Measurements from ENCODE around the gene AKT1.

DNA sequence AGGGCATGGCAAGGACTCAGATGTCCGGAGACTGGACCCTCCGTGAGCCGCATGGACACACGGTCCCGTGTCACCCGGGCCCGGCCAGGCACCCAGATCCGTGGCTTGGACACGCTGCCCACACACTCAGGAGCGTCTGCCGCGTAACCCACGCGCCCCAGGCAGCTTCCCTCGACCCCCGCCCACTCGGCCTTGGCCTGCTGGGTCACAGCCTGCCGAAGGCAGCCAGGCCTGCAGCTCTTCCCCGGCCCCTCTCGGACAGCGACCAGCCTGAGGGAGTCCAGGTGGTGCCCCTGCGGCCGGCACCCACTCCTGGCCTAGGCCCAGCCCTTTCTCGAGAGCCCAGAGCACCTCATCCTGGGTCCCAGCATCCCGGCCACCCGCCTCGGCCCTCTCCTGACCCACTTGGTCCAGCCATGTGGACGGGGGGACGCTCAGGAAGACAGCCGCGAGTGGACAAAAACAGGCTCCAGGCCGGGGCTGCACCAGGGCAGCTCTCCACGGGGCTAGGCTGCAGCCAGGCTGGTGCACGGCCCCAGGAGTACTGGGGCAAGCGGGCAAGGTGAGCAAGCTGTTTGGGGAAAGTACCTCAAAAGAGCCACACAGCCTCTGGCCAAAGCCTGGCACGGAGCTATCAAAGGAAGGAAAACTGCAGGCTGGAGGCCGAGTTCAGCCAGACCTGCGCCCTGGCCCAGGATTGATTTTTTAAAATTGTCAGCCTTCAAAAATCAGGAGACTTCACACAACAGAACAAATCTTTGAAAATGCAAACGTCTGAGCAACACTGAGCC lies 6.5 kb downstream of the AKT1 start:
- no peak for TF ChIP-seq CTCF (conservative IDR thresholded peaks at IDR 0.05)
- TF ChIP-seq ZFX (IDR thresholded peaks at IDR 0.05) = no peak
